Ishikawa (cell line): ENCODE data around the gene CERS5.

Source experiments
- CEBPB ChIP-seq: IDR thresholded peaks from 2 replicates; pipeline ENCODE4 v1.6.1; 2012
- CREB1 ChIP-seq: IDR thresholded peaks from 2 replicates; pipeline ENCODE4 v1.6.1; 2012; ENCODE audit warnings: low read depth
- EGR1 ChIP-seq: IDR thresholded peaks from 2 replicates; pipeline ENCODE4 v1.6.1; 2012
- EP300 ChIP-seq: IDR thresholded peaks from 2 replicates; pipeline ENCODE4 v1.6.1; 2012; ENCODE audit warnings: borderline replicate concordance
- FOXM1 ChIP-seq: IDR thresholded peaks from 2 replicates; pipeline ENCODE4 v1.6.1; 2012; ENCODE audit warnings: low read depth, borderline replicate concordance
- MAX ChIP-seq: IDR thresholded peaks from 2 replicates; pipeline ENCODE4 v1.6.1; 2012
- NFIC ChIP-seq: IDR thresholded peaks from 2 replicates; pipeline ENCODE4 v1.6.1; 2012
- RAD21 ChIP-seq: IDR thresholded peaks from 2 replicates; pipeline ENCODE4 v1.6.1; 2012; ENCODE audit warnings: low read depth
- REST ChIP-seq: IDR thresholded peaks from 2 replicates; pipeline ENCODE4 v1.6.1; 2012; ENCODE audit warnings: low read depth, mild to moderate bottlenecking
- TAF1 ChIP-seq: IDR thresholded peaks from 2 replicates; pipeline ENCODE4 v1.6.1; 2012; ENCODE audit warnings: low read depth, mild to moderate bottlenecking
- TCF12 ChIP-seq: IDR thresholded peaks from 2 replicates; pipeline ENCODE4 v1.6.1; 2012; ENCODE audit warnings: low read depth
- TEAD4 ChIP-seq: IDR thresholded peaks from 2 replicates; pipeline ENCODE4 v1.6.1; 2012
- USF1 ChIP-seq: IDR thresholded peaks from 2 replicates; pipeline ENCODE4 v1.6.1; 2012
- YY1 ChIP-seq: IDR thresholded peaks from 2 replicates; pipeline ENCODE4 v1.6.1; 2012; ENCODE audit warnings: low read depth
- ZBTB7A ChIP-seq: IDR thresholded peaks from 2 replicates; pipeline ENCODE4 v1.6.1; 2012; ENCODE audit warnings: low read depth

Gene CERS5

GRCh38 chr12:50211392-50212070 is 44.4 kb upstream of the CERS5 start:
- TF ChIP-seq TCF12, result no peak
- no peak for TF ChIP-seq REST
- no peak for TF ChIP-seq MAX
- no peak for TF ChIP-seq YY1

- TF ChIP-seq TAF1 (no peak), FOXM1 (no peak), RAD21 (no peak), USF1 (no peak), REST (no peak), EGR1 (no peak), TEAD4 (no peak), ZBTB7A (no peak), CEBPB (no peak), EP300 (no peak), MAX (no peak), CREB1 (no peak), YY1 (no peak), NFIC (no peak), TCF12 (no peak)
Observed at GRCh38 chr12:50207424-50207823, 40.3 kb upstream of the CERS5 start.

GRCh38 chr12:50205648-50206047 is 38.5 kb upstream of the CERS5 start:
- TF ChIP-seq TCF12 (no peak), TEAD4 (no peak), TAF1 (no peak), YY1 (no peak), REST (no peak), CEBPB (no peak), ZBTB7A (no peak)

- TF ChIP-seq NFIC (no peak), USF1 (no peak), EGR1 (no peak), REST (no peak), FOXM1 (no peak), TEAD4 (no peak), CREB1 (no peak), TCF12 (no peak), YY1 (no peak), MAX (no peak)
Observed at GRCh38 chr12:50203691-50204090, 36.5 kb upstream of the CERS5 start.
